Activated CD4-positive, alpha-beta T cell treated with anti-CD3 and anti-CD28 coated beads, Interleukin-2, amount 50 U/mL, for 4 hours (primary cell): ENCODE data around the gene MAPK12.
A peak's percentile ranks its signal among the peaks of the same experiment; 100 is the strongest.
"Not testable (repeated sequence)": the region's sequence is repeated elsewhere in the genome, so short reads cannot be mapped to it uniquely, and the experiment has no call there.

Experiments used
- DNase-seq, 2 experiments: peaks; one replicate each; pipeline ENCODE4 v3.0.0-alpha.2; 2020

MAPK12 gene

DNA sequence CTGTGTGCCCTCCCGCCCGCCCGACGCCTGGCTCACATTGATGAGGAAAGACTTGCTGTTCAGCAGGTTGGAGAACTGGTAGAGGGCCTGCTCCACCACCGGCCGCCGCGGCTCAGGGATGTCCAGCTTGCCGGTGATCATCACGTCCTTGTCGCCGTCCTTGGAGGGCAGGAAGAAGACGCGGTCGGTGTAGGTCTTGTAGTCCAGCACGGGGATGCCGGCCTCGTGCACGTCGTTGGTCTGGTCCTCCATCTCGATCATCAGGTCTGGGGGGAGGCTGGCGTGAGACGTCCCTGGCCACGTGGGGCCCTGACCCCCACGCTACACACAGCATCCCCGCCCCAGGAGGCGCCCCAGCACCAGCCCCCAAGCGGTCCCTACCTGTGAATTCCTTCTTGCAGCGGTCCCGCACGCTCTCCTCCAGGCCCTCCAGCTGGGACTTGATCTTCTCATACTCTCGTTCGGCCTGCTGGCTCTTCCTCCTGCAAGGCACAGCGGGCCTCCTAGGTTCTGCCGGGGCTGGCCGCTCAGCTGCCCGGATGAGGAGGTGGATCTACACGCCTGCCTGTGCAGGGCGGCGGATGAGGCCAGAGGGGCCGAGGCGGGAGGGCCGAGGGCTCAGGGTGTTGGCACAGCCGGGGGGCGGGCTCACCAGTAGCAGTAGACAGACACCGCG is 19.4 kb upstream of the MAPK12 start:
- no peak for DNase-seq

DNA sequence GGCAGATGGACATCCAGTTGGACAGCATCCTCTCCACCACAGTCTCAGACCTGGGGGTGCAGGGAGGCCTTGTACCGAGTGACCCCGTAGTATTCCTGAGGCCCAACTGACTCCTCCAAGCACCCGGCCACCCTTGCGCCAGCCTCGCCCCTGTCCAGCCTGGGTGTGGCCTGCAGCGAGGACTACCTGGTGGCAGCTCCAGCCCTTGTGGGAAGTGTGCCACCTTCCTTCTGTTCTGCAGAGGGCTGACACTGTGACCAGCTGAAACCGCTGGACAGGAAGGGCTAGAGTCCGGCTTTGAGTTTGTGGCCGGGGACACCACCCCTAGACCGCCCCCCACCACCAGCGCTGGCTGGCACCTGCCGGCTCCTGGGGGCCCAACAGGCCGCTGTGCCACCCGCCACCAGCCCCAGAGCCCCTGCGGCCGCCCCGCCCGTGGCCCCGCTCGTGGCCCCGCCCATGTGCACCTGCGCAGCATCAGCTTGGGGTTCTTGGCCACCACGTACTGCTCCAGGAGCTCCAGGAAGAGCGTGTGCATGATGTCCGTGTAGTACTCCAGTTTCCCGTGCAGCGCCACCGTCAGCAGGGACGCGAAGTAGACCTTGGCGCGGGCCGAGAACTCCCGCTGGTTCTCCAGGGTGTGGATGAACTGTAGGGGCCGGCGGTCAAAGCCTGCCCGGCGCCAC is 18.7 kb upstream of the MAPK12 start:
- DNase-seq = no peak

DNA sequence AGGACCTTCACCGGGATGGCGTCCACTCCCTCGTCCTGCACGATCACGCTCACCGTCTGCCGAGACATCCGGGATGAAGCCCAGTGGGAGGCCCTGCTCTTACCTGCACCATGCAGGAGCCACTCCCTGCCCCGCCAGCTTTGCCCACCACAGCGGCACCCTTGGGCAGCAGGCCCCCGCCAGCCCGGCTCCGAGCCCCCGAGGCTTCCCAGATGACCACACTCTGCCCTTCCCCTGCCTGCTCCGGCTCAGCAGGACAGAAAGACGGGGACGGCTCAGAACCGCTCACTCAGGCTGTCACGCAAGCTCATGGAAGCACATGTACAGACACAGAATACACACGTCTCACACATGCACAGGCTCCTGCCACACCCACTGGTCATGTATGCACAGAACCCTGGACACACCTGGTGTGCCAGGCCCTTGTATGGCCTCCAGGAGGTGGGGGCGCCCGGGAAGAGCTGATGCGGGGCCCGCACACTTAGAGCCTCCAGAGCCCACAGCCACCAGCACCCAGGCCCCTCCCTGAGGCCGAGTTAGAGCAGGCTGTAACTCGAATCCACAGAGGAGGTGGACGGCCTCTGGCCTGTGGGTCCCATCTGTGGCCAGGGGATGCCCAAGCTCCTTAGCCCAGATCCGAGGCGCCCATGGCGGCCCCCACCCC is 17.6 kb upstream of the MAPK12 start:
- DNase-seq = no peak

DNA sequence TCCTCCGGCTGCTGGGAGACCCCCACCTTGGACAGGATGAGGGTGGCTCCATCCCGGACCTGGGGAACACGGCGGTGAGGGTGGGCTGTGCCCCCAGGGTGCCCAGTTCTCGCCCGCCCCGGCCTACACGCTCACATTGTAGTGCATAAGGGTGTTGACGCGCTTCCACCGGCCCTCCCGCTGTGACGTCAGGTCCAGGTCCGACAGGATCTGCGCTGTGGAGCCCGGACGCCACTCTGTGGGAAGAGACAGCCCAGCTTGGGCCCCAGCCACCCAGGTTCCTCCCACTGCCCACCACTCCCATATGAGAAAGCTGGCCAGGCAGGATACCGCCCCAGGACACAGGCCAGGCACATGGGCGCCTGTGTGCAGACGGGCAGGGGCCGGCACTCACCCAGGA is 17.0 kb upstream of the MAPK12 start:
- DNase-seq = no peak

DNA sequence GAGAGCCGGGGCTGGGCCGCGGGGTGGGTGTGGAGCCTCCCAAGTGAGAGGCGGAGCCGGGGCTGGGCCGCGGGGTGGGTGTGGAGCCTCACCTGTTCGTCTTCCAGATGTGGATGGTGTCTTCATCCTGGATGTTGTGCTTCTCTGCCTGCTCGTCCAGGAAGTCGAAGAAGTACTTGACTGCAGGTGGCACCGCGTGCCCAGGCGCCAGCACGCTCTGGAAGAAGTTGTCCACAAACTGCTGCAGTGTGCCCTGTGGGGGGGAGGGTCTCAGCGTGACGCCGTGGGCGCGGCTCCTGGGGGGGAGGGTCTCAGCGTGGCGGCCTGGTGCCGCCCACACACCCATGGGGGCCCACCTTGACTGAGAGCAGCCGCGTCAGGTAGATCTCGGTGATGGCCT is 16.3 kb upstream of the MAPK12 start:
- no peak for DNase-seq

DNA sequence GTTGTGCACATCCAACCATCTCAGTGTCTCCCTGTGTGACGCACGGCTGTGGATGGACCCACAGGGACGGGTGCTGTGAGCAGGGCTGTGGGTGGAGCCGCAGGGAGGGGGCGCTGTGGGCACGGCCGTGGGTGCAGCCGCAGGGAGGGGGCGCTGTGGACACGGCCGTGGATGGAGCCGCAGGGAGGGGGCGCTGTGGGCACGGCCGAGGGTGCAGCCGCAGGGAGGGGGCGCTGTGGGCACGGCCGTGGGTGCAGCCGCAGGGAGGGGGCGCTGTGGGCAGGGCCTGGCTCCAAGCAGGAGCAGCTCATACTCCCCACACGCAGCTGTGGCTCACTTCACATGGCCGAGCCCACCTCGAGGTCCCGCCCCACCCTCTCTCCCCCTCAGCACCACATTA is 14.7 kb upstream of the MAPK12 start:
- no peak for DNase-seq

DNA sequence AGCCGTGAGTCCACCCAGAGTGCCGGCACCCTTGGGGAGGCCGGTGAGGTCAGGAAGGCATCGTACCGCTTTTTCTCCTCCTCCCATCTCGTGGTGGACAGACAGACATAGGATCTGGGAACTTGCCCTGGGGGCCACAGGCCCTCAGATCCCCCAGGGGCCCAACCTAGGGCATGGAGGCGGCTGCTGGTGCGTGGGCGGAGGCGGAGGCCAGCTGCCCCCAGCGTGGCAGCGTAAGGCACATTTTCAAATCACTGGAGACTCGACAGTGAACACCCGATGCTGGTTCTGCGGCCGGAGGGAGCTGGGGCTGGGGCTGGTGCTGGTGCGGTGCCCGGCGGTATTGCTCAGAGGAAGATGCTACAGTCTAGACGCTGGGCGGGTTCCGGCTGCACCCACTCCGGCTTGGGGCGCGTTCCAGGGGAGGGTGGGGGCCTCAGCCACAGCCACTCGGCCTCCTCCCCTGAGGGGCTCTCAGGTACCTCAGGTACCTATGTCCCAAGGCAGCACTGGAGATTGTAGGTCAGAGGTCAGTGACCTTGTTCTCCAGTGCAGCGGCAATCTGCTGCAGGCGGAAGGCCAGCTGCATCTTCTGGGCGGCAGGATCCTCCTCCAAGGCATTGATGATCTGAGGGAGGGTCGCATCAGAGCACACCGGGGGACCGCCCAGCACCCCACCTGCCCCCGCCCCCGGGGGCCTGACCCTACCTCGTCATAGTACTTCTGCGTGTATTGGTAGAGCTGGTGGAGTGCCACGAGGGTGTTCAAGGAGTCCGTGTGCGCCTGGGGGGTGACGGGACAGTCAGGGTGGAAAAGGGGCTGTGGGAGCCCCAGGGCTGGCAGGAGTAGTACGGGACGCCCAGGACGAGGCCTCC is 13.9 kb upstream of the MAPK12 start:
- no peak for DNase-seq

DNA sequence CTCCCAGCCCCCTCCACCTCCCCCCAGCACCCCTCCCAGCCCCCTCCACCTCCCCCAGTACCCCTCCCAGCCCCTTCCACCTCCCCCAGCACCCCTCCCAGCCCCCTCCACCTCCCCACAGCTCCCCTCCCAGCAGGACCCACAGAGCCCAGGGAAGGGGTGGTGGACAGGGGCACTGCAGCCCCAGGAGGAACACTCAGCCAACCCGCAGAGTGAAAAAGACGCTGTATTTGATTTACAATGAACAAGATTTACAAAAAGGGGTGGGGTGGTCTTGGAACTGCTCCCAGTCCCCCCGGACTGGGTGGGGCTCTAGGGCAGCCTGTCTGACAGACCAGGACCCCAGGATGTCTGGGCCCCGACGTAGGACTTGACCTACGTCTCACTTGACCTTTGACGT is 13.3 kb upstream of the MAPK12 start:
- DNase-seq = no peak

DNA sequence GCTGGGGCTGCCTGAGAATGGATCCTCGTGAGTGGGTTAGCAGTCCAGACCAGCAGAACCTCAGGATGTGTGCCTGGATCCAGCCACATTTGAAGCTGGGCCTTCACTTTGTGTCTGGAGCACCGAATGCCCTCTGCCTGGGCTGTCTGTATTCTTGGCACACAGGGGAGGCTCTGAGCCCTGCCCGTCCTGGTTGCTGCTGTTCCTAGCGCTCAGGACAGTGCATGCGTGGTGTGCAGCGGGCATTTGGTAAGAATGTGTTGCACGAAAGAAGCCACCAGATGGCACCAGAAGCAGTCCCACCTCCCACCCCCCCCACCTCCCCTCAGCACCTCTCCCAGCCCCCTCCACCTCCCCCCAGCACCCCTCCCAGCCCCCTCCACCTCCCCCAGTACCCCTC is 12.8 kb upstream of the MAPK12 start:
- peak in 1 of 2 experiments; percentile 33 for DNase-seq

DNA sequence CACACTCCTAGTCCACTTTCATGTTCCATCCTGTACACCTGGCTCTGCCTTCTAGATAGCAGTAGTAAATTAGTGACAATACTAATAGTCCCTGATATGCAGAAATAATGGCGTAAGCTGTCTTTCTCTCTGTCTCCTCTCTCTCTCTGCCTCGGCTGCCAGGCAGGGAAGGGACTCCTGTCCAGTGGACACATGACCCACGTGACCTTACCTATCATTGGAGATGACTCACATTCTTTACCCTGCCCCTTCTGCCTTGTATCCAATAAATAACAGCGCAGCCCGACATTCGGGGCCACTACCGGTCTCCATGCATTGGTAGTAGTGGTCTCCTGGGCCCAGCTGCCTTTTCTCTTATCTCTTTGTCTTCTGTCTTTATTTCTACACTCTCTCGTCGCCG is 12.3 kb upstream of the MAPK12 start:
- DNase-seq = not testable (repeated sequence)

DNA sequence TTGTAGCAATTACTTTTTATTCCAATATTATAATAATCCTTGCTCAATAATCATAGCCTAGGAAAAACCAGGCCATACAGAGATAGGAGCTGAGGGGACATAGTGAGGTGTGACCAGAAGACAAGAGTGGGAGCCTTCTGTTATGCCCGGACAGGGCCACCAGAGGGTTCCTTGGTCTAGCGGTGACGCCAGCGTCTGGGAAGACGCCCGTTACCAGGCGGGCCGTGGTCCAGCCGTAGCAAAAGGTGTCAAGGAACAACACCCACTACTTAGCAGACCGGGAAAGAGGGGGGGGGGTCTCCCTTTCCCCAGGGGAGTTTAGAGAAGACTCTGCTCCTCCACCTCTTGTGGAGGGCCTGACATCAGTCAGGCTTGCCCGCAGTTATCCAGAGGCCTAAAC is 11.9 kb upstream of the MAPK12 start:
- DNase-seq = not testable (repeated sequence)

DNA sequence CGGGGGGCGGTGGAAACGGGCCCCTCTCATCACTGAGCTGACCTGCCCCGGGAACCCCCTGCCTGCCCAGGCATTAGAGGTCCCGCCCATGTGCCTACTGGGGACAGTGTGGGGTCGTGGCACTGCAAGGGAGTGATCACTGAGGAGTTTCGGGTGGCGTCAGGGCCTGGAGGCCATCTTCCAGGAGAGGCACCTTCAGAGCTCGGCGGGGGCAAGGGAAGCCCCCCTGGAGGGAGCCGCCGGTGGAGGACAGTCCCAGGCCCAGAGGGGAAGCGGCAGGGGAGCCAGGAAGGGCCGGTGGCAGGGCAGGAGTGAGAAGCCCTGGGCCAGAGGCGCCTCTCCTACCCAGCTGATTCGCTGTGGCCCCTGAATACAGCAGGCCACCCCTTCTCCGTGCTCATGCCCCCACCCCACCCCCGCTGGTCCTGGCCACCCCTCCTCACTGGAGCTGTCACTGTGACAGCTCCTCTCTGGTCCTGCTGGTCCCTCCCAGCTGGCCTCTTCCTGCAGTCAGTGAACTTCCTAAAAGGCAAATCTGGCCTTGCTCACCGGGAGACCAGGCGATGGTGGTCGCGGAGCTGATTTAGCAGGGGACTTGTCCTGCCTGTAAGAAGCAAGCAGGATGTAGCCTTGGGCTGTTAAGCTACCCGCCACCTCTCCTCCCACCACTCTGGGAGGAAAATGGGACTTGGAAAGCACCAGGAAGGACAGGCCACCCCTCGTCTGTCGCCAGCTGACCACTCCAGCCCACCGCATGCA is 10.7 kb upstream of the MAPK12 start:
- DNase-seq = no peak

DNA sequence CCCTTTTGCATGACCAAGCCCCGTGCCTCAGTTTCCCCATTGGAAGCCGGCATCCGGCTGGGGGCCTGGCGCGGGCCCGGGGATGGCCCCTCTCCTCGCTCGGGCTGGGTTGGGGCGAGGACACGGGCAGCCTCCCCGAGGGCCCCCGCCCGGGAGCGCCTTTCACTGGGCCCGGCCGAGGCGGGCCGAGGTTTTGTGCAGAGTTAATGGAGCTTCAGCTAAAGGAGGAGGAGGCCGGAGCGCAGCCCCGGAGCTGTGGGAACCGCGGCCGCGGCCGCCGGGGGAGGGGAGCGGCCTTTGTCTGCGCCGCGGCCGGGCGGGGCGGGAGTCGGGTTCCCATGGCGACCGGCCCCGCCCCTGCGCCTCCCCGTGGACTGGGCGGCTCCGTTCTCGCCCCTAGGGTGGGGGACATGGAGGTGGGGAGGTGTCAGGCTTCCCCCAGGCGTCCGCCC is 10.1 kb upstream of the MAPK12 start:
- peak; percentile 28 to 36 for DNase-seq

DNA sequence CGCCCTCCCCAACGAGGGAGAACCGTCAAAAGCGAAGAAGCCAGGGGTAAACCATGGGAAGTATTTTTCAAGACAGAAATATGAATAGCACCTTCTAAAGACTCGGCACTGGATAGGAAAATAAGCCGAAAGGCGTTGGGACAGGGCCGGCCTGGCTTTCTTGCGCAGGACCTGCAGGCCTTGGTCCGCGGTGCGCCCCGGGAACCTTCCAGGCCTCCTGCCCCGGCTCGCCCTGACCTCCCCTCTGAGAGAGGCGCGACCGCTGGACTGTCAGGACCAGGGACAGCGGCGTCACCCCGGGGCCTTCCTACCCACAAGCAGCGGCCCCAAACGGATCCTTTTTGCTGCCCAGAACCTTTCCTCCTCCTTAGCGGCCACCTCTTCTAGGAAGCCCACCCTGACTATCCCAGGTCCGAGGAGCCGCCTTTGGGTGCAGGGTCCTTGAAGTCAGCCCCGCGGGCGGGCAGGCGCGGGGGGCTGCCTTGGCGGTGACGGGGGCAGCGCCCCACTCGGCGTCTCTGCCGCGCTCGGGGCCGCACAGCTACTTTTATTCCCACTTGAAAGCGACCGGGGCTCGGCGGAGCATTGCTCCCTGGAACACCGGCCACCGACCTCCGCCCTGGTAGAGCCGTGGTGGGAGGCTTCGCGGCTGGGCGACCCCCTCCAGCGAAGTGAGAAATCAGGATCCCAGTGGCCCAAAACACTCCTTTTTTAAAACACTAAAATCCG is 9.3 kb upstream of the MAPK12 start:
- peak; percentile 61 to 62 for DNase-seq

DNA sequence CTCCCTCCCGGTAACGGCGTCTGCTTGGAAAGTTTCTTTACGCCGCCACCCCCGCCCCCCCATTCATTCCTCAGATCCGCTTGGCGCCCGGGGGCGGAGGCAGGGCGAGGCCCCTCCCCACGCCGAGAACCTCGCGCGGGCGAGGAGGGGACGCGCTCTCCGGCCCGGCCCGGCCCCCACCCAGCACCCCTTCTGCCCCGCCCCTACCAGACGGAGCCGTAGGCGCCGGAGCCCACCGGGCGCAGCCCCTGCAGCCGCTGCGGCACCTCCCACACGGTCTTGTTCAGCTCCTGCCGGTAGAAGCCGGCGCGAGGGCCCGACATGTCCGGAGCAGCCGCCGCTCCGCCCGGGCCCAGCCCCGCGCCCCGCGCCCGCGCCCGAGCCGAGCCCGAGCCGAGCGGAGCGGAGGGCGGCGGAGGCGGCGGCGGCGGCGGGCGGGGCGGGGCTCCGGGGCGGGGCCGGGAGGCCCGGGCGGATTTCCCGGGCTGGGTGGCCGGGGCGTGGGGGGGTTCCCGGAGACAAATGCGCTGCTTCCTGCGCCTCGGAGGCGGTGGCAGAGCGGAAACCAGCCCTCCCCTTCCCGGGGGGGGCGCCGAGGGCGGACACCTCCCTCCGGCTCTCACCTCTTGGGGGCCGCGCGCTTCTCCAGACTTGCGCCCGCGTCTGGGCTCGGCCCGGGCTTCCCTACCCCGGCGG is 8.6 kb upstream of the MAPK12 start, which contains the start of gene MAPK11:
Gene MAPK11, minus strand, starts transcription at position 411 of the 696 bp plus-strand sequence. Its CDS starts 88 bp downstream, at position 323.
- DNase-seq = peak; percentile 60 to 67

DNA sequence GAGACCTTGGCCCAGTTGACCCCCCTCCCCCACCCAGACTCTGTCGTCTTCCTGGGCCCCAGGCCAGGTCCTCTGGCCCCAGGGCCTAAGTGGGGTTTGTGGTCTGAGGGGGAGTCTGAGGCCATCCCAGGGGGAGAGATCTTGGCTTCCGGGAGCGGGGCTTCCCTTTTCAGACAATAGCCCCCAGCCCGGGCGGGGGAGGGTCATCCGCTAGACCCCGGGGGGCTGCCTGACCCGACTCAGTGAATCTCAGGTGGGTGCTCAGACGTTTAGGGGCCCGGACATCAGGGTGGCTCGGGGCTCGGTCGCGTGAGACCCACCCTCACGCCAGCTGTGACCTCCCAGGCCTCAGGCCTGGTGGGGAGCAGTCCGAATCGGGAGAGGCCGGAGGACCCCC is 8.1 kb upstream of the MAPK12 start:
- DNase-seq = no peak

DNA sequence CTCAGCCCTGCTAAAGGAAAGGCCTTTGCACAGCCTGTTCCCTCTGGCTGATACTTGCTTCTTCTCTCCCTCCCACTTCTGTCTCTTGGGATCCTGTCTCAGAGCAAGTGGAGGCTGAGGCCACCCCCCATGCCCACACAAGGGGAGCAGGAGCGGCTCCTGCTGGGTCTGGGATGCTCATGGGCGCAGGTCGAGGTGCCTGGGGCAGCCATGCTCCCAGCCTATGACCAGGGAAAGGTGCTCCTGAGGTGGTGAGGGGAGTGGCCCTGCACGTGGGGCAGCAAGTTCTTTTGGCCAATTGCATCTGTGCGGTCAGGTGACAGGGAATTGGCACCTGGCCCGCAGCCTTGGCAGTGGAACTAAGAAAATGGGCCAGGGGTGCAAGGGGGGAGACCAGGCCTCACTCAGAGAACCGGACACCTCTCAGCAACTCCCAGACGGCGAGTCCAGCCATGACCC is 7.2 kb upstream of the MAPK12 start:
- no peak for DNase-seq

DNA sequence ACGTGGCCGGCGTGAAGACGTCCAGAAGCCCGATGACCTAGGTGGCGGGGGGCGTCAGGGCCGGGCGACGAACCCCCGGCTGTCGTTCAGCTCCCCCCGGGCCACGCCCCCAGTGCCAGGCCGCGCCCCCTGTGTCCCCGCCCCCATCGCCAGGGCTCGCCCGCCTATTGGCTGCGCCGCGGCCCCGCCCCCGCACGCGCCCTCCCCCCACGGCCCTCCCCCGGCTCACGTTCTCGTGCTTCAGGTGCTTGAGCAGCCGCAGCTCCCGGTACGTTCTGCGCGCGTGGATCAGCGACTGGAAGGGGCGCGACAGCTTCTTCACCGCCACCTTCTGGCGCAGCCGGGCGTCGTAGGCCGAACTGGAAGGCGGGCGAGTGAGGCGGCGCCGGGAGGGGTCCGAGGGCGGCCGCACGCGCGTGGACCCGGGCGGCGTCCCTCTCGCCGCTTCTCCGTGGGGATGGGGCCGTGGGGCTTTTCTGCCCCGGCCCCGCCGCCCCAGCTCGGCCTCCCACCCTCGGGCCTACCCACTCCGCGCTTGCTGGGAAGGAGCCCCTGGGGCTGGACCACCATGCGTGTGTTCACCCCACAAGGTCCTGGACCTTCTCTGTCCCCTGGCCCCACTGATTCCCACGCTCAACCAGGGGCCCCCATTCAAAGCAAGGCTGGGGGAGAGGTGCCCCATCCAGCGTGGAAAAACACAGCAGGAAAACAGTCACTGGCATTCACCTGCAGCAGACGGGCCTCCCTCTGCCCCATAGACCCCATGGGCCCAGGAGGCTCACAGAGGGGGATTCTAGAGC is 6.3 kb upstream of the MAPK12 start:
- DNase-seq = peak; percentile 50 to 55

DNA sequence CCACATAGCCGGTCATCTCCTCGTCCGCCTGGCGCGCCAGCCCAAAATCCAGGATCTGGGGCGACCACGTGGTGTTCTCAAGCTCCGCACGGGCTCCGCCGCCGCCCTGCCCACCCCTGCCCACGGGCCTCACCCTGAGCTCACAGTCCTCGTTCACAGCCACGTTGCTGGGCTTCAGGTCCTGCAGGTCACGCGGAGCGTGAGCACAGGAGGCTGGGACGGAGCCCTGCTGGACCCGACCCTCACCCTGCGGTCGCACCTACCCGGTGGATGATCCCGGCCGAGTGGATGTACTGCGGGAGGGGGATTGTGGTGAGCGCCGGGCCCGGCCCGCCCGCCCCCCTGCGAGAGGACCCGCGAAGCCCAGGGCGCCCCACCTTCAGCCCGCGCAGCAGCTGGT is 5.5 kb upstream of the MAPK12 start:
- no peak for DNase-seq
